GM12874 (cell line): ENCODE measurements around the gene PNKD.

Experiments
- TF ChIP-seq, protein P1 (sequence below): IDR thresholded peaks from 2 replicates; pipeline ENCODE4 v1.5.1; 2011; ENCODE audit warnings: low read depth, mild to moderate bottlenecking, control low read depth, low read length, moderate library complexity; ENCODE audit not compliant: insufficient read depth

The PNKD gene

DNA sequence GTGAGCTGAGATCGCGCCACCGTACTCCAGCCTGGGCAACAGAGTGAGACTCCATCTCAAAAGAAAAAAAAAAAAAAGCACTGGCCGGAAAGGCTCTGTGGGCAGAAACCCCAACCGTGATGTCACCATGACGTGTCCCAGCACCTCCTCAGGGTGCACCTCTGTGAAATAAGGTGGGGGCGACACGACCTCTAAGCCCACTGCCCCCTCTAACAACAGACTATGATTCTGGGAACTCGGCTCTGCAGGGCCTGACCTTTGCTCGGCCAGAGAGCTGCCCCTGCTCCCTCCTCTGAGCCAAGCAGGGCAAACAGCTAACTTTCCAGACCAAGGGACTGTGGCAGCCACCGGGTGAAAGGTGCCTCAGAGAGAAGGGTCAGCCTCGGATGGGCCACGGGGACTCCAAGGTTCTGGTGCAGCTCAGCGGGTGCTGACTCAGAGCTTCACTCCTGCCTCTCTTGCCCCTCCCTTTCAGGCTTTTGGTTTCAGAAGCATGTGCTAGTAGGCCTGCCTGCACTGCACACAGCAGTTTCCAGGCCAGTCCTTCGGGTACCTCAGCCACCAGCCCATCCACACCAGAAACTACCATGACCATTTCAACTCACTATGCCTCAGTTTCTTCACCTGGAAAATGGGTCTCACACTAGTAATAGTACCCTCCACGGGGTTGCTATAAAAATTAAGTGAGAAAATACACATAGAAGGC lies 13.9 kb downstream of the PNKD start:
- TF ChIP-seq, protein P1, sequence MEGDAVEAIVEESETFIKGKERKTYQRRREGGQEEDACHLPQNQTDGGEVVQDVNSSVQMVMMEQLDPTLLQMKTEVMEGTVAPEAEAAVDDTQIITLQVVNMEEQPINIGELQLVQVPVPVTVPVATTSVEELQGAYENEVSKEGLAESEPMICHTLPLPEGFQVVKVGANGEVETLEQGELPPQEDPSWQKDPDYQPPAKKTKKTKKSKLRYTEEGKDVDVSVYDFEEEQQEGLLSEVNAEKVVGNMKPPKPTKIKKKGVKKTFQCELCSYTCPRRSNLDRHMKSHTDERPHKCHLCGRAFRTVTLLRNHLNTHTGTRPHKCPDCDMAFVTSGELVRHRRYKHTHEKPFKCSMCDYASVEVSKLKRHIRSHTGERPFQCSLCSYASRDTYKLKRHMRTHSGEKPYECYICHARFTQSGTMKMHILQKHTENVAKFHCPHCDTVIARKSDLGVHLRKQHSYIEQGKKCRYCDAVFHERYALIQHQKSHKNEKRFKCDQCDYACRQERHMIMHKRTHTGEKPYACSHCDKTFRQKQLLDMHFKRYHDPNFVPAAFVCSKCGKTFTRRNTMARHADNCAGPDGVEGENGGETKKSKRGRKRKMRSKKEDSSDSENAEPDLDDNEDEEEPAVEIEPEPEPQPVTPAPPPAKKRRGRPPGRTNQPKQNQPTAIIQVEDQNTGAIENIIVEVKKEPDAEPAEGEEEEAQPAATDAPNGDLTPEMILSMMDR: no peak

DNA sequence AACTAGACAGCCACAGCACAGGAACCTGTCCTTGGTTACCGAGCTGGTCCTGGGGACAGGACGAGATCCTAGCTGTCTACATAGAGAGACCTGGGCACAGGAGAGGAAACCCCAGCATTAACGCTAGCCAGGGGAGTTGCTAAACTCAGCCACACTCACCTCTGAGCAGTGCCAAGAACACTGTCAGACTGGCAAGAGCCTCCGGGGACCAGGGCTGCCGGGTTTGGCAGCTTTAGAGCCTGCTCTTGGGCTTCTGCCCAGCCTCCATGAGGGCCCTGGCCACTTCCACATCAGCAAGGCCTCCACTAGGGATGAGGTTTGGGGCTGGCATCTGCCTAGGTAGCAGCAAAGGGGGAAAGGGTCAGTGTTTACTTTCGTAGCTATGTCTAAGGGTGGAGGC lies 15.3 kb downstream of the PNKD start:
- TF ChIP-seq, protein P1: no peak

DNA sequence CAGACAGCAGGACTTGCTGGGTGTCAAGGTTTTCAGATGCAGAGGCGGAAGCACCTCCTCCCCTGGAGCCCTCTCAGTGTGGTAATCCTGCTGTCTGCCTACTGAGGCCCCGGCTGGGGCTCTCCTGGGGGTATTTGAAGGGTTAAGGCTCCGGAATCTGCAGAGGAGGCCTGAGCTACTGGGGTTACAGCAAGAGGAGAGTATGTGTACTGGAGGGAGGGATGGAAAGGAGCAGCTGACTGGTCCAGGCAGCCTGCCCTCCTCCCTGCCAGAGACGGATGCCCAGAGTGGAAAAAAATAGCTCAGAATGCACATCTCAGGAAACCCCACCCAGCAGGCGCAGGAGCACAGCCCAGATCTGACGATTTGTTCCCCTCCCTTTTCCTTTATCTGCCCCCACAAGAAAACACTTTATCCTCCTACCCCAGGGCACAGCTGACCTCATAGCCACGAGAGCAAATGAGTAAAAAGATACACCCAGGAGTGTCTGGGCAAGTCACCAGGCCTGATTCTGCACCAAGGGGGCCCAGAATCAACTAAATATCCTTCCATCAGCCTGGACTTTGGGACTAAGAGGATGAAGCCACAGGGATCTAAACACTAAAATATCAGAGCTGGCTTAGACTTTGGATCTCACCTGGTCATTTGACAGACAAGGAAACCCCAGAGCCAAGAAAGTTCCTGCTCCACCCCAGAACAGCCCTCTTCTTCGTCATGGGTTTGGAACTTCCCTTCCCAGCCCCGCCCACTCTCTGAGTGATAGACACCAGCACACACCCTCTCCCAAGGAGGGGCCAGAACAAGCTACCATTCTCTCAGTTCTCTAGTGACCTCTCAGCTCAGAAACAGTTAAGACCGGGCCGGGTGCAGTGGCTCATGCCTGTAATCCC lies 16.5 kb downstream of the PNKD start:
- TF ChIP-seq, protein P1: no peak

DNA sequence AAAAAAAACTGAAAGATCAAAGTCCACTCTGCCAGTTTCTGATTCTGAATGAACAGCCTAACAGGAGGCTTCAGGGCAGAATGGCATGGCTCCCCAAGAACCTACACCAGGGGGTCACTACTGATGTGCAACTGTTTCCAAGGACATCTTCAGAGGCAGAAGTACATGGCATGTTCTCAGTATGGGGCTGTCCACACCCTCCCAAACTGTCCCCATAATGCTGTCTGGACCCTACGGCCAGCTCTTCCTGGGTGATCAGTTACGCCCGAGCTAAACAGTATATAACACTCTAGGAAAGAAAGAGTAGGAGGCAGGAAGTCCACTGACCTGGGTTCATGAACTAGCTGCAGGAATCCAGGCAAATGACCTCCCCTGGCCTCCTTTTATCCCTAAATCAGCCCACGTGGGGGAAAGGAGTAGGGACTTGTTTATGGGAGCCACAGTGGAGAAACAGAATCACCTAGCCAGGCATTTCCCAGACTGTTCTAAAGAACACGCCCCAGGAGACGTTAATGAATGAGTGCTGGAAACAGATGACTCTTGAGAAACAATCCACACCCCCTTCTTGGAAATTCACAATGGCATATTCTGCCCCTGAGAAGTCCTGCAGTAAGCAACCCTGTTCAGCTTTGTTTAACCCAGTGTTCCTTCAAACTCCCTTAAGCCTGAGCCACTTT lies 19.5 kb downstream of the PNKD start:
- TF ChIP-seq, protein P1: no peak

DNA sequence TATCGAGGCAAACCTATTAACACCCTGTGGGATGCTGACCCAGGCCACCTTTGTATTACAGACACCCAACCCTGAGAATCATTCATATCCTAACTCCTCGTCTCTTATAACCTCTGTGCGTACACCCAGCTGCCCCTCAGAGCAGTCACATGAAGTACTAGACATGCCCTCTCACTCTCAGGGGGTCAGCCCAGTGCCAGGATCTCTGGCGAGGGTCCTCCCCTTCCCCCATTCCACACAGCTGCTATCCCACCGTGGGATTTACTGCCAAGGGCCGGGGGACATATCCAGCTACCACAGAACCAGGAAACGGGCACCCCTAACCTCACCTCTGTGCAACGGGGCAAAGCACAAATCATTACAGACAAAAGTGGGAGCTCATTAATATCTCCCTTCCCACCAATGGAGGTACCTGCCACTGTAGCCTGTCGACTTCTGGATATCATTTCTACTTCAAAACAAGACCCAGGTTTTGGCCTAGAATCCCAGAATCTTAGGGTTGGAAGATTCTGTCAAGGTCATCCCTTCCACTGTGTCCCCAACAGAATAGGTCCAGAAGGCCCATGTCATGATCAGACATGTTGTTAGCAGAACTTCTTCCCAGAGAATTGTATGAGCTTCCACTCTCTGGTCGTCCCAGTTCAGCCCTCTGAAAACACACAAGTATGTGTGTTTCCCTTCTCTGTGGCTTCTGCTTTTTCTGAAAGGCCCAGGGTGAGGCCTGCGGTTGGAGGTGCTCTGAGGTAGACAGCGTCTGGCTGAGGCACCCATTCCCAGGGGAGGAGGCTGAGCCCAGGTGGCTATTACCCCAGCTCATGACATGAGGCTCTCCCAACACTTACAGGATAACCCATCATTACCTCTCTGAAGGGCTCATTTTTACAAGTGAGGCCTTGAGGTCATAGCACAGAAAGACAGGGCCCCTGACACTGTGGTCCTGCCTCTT lies 20.3 kb downstream of the PNKD start:
- TF ChIP-seq, protein P1: no peak

DNA sequence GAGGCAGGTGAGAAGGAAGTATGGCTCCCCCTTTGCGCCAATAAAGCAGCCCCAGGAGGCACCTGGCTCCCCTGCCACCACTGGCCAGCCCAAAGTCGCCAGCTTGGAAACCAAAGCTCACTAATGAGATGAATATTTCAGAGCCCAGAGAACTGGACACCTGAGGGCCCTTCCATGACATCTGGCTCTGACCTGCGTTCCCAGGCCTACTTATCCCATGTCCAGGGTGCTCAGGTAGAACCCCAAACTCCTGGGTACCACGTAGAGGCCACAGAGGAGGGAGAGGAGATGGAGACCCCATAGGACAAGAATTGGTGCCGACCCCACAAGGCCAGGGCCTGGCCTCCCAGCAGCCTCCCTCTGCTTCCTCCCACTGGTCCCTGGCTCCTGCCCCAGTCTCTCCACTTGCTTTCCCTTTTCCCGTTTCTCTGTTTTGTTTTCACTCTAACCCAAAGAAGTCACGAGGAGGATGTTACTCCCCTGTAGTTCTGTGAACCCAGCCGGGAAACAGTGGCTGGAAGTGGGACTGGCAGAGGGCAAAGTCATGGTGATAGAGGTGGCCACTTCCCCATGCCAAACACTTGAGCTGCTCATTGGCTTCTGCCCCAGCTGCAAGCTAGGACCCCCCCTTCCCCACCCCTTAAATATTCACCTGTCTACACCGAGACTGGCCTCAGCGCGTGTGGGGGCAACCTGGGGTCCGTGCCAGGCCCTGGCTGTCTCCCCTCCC lies 21.2 kb downstream of the PNKD start:
- TF ChIP-seq, protein P1: no peak
